ENCODE results near the gene WDR64. TPM values are rescaled to one million over a fixed set of nuclear protein-coding genes. Genes with fewer than 3 reads are reported as not detected.
"Not testable (repeated sequence)": the region's sequence is repeated elsewhere in the genome, so short reads cannot be mapped to it uniquely, and the experiment has no call there.

Gene WDR64
- total and polyA plus RNA-seq, 2 experiments from 2014 or later = not detected

DNA sequence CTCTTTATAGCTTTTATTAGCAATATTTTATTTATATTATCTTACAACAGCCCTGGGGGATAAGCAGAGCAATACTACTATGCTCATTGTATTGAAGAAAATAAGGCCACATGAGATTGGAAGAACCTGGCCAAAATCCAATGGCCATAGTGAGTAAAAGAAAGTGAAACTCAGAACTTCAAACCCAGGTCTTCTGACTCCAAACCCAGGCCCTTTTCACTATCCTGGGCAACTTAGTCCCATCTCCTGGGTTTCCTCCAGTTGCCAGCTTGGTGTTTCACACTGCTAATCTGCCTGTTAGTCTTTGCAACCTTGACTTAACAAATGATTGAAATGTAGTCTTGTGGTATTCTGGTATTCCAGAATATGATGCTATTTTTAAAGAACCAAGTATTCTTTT is 173.5 kb downstream of the WDR64 start:
- TF ChIP-seq CTCF (IDR thresholded peaks at IDR 0.05; ENCODE audit: low read depth, low read length) = no peak
- no peaks in the 10 kb centered on the region for H3K27me3 ChIP-seq
- DNase-seq (ENCODE audit: low read depth in 1 of 2, low spot score in 1 of 2) = peak in 1 of 2 donors; percentile 24

DNA sequence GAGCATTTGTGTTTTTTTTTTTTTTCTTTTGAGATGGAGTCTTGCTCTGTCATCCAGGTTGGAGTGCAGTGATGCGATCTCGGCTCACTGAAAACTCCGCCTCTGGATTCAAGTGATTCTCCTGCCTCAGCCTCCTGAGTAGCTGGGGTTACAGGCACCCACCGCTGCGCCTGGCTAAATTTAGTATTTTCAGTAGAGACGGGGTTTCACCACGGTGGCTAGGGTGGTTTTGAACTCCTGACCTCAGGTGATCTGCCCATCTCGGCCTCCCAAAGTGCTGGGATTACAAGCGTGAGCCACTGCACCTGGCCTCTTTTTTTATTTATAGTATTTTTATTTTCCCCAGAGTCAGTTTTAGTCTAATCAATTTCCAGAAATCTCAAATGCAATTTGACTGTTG is 174.5 kb downstream of the WDR64 start:
- DNase-seq (ENCODE audit: low read depth in 1 of 2, low spot score in 1 of 2); H3K27me3 ChIP-seq; H3K27ac ChIP-seq; H3K4me1 ChIP-seq (ENCODE audit: low read depth); H3K9me3 ChIP-seq (ENCODE audit: low read depth); H3K36me3 ChIP-seq; H3K4me3 ChIP-seq: not testable (repeated sequence)

More for the DNA sequence above, 173.5 kb downstream of the WDR64 start:
- Histone ChIP-seq H3K4me1 (ENCODE audit: low read depth) (no peaks in the 10 kb centered on the region), H3K27ac (no peak overlapping the region), H3K4me3 (no peak overlapping the region), H3K9me3 (ENCODE audit: low read depth) (no peaks in the 10 kb centered on the region), H3K36me3 (no peaks in the 10 kb centered on the region)

GRCh38 chr1:241827264-241827663 is 175.2 kb downstream of the WDR64 start:
- no peak overlapping the region for H3K27ac ChIP-seq
- no peak for TF ChIP-seq CTCF (IDR thresholded peaks at IDR 0.05; ENCODE audit: low read depth, low read length)
- H3K9me3 ChIP-seq (ENCODE audit: low read depth) = no peaks in the 10 kb centered on the region
- H3K27me3 ChIP-seq = no peaks in the 10 kb centered on the region
- no peaks in the 10 kb centered on the region for H3K36me3 ChIP-seq
- H3K4me3 ChIP-seq = no peak overlapping the region
- H3K4me1 ChIP-seq (ENCODE audit: low read depth) = no peaks in the 10 kb centered on the region
- no peak for DNase-seq (ENCODE audit: low read depth in 1 of 2, low spot score in 1 of 2)

DNA sequence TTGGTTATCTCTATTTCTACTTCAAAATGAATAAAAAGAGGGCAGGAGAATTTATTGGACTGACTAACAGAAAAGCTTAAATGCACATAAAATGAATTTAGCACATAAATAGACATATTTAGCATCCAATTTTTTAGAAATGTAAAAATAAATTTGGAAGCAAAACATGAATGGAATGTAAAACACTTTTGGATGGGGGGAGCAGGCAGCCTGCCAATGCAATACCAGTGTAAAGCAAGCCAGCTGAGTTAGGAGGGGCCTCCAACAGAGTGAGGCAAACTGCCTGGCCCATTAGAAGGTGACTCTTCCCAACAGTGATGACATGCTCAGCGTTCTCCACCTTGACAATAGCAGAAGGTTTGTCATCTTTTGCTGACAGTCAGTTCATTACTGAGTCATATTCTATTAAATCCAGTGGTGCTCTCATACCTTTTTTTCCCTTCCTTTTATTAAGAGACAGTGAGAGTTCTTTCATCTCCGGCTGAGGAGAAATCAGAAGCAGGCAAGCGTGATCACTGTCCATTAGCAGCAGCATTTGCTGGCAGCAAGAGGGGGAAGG is 176.5 kb downstream of the WDR64 start:
- DNase-seq (ENCODE audit: low read depth in 1 of 2, low spot score in 1 of 2) = peak in 1 of 2 donors; percentile 5
- H3K36me3 ChIP-seq = no peaks in the 10 kb centered on the region
- H3K27ac ChIP-seq = no peak overlapping the region
- TF ChIP-seq CTCF (IDR thresholded peaks at IDR 0.05; ENCODE audit: low read depth, low read length) = no peak
- H3K27me3 ChIP-seq = no peaks in the 10 kb centered on the region
- no peaks in the 10 kb centered on the region for H3K9me3 ChIP-seq (ENCODE audit: low read depth)
- H3K4me1 ChIP-seq (ENCODE audit: low read depth) = no peaks in the 10 kb centered on the region
- no peak overlapping the region for H3K4me3 ChIP-seq

- H3K36me3 ChIP-seq = no peaks in the 10 kb centered on the region
- no peak overlapping the region for H3K4me3 ChIP-seq
- H3K27me3 ChIP-seq = no peaks in the 10 kb centered on the region
- no peak overlapping the region for H3K27ac ChIP-seq
- no peak for DNase-seq (ENCODE audit: low read depth in 1 of 2, low spot score in 1 of 2)
- no peaks in the 10 kb centered on the region for H3K4me1 ChIP-seq (ENCODE audit: low read depth)
- TF ChIP-seq CTCF (IDR thresholded peaks at IDR 0.05; ENCODE audit: low read depth, low read length) = no peak
- H3K9me3 ChIP-seq (ENCODE audit: low read depth) = no peaks in the 10 kb centered on the region
Measured at GRCh38 chr1:241829468-241829867, 177.4 kb downstream of the WDR64 start.

- no peak overlapping the region for H3K4me3 ChIP-seq
- peak; percentile 69 for TF ChIP-seq CTCF (IDR thresholded peaks at IDR 0.05; ENCODE audit: low read depth, low read length)
- peak; percentile 39 to 61 for DNase-seq (ENCODE audit: low read depth in 1 of 2, low spot score in 1 of 2)
Measured at GRCh38 chr1:241834733-241835377, 182.8 kb downstream of the WDR64 start.

More at GRCh38 chr1:241834733-241835377, 182.8 kb downstream of the WDR64 start:
- Histone ChIP-seq H3K4me1 (ENCODE audit: low read depth) (no peaks in the 10 kb centered on the region), H3K9me3 (ENCODE audit: low read depth) (no peaks in the 10 kb centered on the region), H3K36me3 (no peaks in the 10 kb centered on the region), H3K27ac (no peak overlapping the region), H3K27me3 (peaks cover 5% of the 10 kb centered on the region)
